ENCODE data around the gene SEPTIN11. TPM values are rescaled to one million over a fixed set of nuclear protein-coding genes. Genes with fewer than 3 reads are reported as not detected.

SEPTIN11 gene
- total RNA-seq, result 100 to 1,000 TPM in 1 of 2 donors, 10 to 100 TPM in 1; 74.3 to 105 TPM

DNA sequence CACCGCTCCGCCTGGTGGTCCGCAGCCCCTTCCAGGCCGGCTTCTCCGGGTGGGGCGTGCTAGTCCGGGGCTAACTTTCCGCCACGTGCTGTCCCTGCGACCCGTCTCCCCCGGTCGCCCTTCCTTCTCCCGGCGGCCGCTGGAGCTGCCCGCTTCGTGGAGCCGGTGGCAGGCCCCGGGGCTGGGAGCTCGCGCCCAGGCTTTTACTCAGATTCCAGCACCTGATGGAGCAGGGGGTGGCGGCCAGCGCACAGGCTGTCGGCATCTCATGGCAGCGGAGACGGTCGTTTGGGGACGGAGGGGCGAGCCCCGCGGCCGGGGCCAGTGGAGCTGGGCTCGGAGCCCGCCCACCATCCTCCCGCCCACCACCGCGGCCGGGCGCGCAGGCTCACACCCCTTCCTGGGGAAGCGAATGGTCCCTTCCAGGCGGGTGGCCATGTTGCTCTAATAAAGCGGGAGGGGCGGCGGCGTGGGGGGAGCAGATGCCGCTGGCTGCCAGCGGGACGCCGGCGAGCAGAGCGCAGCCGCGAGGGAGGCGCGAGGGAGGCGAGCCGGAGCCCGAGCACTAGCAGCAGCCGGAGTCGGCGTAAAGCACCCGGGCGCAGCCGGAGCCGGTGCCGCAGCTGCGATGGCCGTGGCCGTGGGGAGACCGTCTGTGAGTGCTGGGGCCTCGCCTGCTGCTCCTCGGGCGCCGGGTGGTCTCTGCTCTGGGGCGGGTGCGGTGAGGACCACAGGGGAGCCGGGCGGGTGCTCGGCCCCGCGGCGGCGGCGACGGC, at the start of gene SEPTIN11:
Gene SEPTIN11 (plus strand): TSS at position 477 of the 776 bp plus-strand sequence. CDS start 152 bp downstream, at position 629.

Other genes starting within 250 kb of the SEPTIN11 start
- gene SOWAHB, start 51.6 kb upstream of the SEPTIN11 start, total RNA-seq, result not detected
- 10 to 100 TPM; 95.2 to 95.3 TPM for gene CCNI, start 126.2 kb downstream of the SEPTIN11 start, total RNA-seq
- gene CCNG2, start 207.5 kb downstream of the SEPTIN11 start, total RNA-seq, result 10 to 100 TPM; 11.0 to 14.5 TPM